ENCODE measurements around the gene CBLL1. TPM values are rescaled to one million over a fixed set of nuclear protein-coding genes. Genes with fewer than 3 reads are reported as not detected.

Gene CBLL1
- total RNA-seq, 3 donors from 2014 or later (not counting 1 experiment from before 2014, with no cell fraction given) = 62.7 to 85.8 (median 82.0) TPM

- Histone ChIP-seq H3K36me3 (ENCODE audit: control insufficient read depth, insufficient read depth, low read length) (no peaks in the 10 kb centered on the region), H3K27ac (ENCODE audit: low read length) (no peak overlapping the region), H3K4me3 (ENCODE audit: low read length) (no peak overlapping the region), H3K27me3 (ENCODE audit: control insufficient read depth, insufficient read depth, low read length) (no peaks in the 10 kb centered on the region), H3K4me1 (ENCODE audit: control insufficient read depth, insufficient read depth, low read length) (no peaks in the 10 kb centered on the region), H3K9me3 (ENCODE audit: control insufficient read depth, insufficient read depth, low read length) (no peaks in the 10 kb centered on the region)
- no peak for TF ChIP-seq CTCF (IDR thresholded peaks at IDR 0.05)
- ATAC-seq = no peak
- Mint-ChIP-seq H3K27ac (no peak overlapping the region), H3K9me3 (no peaks in the 10 kb centered on the region), H3K27me3 (ENCODE audit: low read depth in 2 of 2) (peaks cover 0 to 8% of the 10 kb centered on the region in 2 donors), H3K4me1 (no peaks in the 10 kb centered on the region), H3K36me3 (no peaks in the 10 kb centered on the region), H3K4me3 (no peak overlapping the region)
- intact Hi-C loops (cut with micrococcal nuclease) = no loop called here
- DNase-seq = no peak
- 88% methylated on average over 1 of the region's 1 CpG for WGBS (ENCODE audit: insufficient coverage)
These were observed 31.0 kb upstream of the CBLL1 start for GRCh38 chr7:107712896-107713295.

DNA sequence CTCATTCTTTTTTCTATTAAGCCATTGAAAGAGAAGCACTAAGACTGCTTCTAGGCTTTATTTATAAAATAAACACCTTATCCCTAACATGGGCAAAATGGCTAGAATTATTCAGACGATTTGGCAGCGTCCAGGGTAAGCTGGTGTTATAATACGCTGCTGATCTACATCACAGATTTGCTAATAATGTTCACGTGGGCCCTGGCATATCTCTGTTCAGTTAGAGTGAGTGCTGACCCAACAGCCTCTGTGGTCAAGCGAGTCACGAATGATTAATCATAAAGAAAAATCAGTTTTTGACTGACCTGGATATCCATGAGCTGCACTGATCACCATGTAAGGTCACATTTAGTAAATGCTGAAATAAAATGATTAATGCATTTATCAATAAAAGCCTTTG lies 28.4 kb upstream of the CBLL1 start:
- no peaks in the 10 kb centered on the region for H3K36me3 Mint-ChIP-seq
- ATAC-seq (no peak), DNase-seq (no peak)
- 91% methylated on average over 6 of the region's 6 CpGs for WGBS (ENCODE audit: insufficient coverage)
- H3K27me3 Mint-ChIP-seq (ENCODE audit: low read depth in 2 of 2) = peaks cover 8 to 13% of the 10 kb centered on the region in 2 donors
- no peak overlapping the region for H3K4me3 Mint-ChIP-seq
- no peak overlapping the region for H3K27ac ChIP-seq (ENCODE audit: low read length)
- H3K27ac Mint-ChIP-seq = no peak overlapping the region
- no peaks in the 10 kb centered on the region for H3K27me3 ChIP-seq (ENCODE audit: control insufficient read depth, insufficient read depth, low read length)
- H3K9me3 ChIP-seq (ENCODE audit: control insufficient read depth, insufficient read depth, low read length) = no peaks in the 10 kb centered on the region
- TF ChIP-seq CTCF (IDR thresholded peaks at IDR 0.05) = no peak
- H3K4me1 Mint-ChIP-seq = no peaks in the 10 kb centered on the region
- no peaks in the 10 kb centered on the region for H3K9me3 Mint-ChIP-seq
- H3K4me3 ChIP-seq (ENCODE audit: low read length) = no peak overlapping the region
- no peaks in the 10 kb centered on the region for H3K4me1 ChIP-seq (ENCODE audit: control insufficient read depth, insufficient read depth, low read length)
- no peaks in the 10 kb centered on the region for H3K36me3 ChIP-seq (ENCODE audit: control insufficient read depth, insufficient read depth, low read length)
- intact Hi-C loops (cut with micrococcal nuclease) = no loop called here

- 90% methylated on average over 3 of the region's 4 CpGs for WGBS (ENCODE audit: insufficient coverage)
- no peaks in the 10 kb centered on the region for H3K4me1 Mint-ChIP-seq
- no peaks in the 10 kb centered on the region for H3K9me3 ChIP-seq (ENCODE audit: control insufficient read depth, insufficient read depth, low read length)
- no peaks in the 10 kb centered on the region for H3K9me3 Mint-ChIP-seq
- no peak for ATAC-seq
- H3K4me3 Mint-ChIP-seq = no peak overlapping the region
- no peaks in the 10 kb centered on the region for H3K27me3 ChIP-seq (ENCODE audit: control insufficient read depth, insufficient read depth, low read length)
- TF ChIP-seq CTCF (IDR thresholded peaks at IDR 0.05) = no peak
- H3K4me3 ChIP-seq (ENCODE audit: low read length) = no peak overlapping the region
- H3K36me3 ChIP-seq (ENCODE audit: control insufficient read depth, insufficient read depth, low read length) = no peaks in the 10 kb centered on the region
- no peaks in the 10 kb centered on the region for H3K4me1 ChIP-seq (ENCODE audit: control insufficient read depth, insufficient read depth, low read length)
- no peak overlapping the region for H3K27ac ChIP-seq (ENCODE audit: low read length)
- H3K36me3 Mint-ChIP-seq = no peaks in the 10 kb centered on the region
- peaks cover 6 to 13% of the 10 kb centered on the region in 2 donors for H3K27me3 Mint-ChIP-seq (ENCODE audit: low read depth in 2 of 2)
- intact Hi-C loops (cut with micrococcal nuclease) = no loop called here
- H3K27ac Mint-ChIP-seq = no peak overlapping the region
- DNase-seq = no peak
These were observed 25.3 kb upstream of the CBLL1 start for GRCh38 chr7:107718456-107719193.

- H3K27ac Mint-ChIP-seq = no peak overlapping the region
- H3K9me3 Mint-ChIP-seq = no peaks in the 10 kb centered on the region
- H3K36me3 Mint-ChIP-seq = no peaks in the 10 kb centered on the region
These were observed 22.7 kb upstream of the CBLL1 start for GRCh38 chr7:107721286-107721685.

More at GRCh38 chr7:107721286-107721685, 22.7 kb upstream of the CBLL1 start:
- H3K27ac ChIP-seq (ENCODE audit: low read length) = no peak overlapping the region
- H3K4me3 ChIP-seq (ENCODE audit: low read length) = no peak overlapping the region
- Mint-ChIP-seq H3K27me3 (ENCODE audit: low read depth in 2 of 2) (peaks cover 4 to 13% of the 10 kb centered on the region in 2 donors), H3K4me1 (no peaks in the 10 kb centered on the region), H3K4me3 (no peak overlapping the region)
- H3K9me3 ChIP-seq (ENCODE audit: control insufficient read depth, insufficient read depth, low read length) = no peaks in the 10 kb centered on the region
- no peaks in the 10 kb centered on the region for H3K36me3 ChIP-seq (ENCODE audit: control insufficient read depth, insufficient read depth, low read length)
- DNase-seq (no peak), ATAC-seq (no peak)
- H3K27me3 ChIP-seq (ENCODE audit: control insufficient read depth, insufficient read depth, low read length) = no peaks in the 10 kb centered on the region
- no peak for TF ChIP-seq CTCF (IDR thresholded peaks at IDR 0.05)
- H3K4me1 ChIP-seq (ENCODE audit: control insufficient read depth, insufficient read depth, low read length) = no peaks in the 10 kb centered on the region
- intact Hi-C loops (cut with micrococcal nuclease) = no loop called here
- no CpG with 5 or more reads among the region's 1 CpG for WGBS (ENCODE audit: insufficient coverage)

Measured in natural killer cell (primary cell).